ENCODE data around the gene R3HDM2.

R3HDM2 gene

DNA sequence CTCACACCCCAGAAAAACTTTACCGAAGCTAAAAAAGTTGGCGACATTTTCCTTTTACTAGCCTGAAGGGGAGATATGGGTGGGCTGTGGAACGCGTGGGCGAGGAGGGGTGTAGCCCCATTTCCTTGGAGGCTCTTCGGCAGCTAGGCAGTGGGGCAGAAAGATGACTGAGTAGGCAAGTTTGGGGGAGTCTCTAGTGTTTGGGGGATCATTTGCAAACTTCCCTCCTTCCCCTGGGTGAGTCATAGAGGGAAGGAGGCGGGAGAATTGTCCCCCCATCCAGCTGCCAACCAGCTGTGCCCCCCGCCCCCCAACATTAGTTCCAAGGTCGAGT, 31.0 kb upstream of the R3HDM2 start:
- TF ChIP-seq, protein P1, sequence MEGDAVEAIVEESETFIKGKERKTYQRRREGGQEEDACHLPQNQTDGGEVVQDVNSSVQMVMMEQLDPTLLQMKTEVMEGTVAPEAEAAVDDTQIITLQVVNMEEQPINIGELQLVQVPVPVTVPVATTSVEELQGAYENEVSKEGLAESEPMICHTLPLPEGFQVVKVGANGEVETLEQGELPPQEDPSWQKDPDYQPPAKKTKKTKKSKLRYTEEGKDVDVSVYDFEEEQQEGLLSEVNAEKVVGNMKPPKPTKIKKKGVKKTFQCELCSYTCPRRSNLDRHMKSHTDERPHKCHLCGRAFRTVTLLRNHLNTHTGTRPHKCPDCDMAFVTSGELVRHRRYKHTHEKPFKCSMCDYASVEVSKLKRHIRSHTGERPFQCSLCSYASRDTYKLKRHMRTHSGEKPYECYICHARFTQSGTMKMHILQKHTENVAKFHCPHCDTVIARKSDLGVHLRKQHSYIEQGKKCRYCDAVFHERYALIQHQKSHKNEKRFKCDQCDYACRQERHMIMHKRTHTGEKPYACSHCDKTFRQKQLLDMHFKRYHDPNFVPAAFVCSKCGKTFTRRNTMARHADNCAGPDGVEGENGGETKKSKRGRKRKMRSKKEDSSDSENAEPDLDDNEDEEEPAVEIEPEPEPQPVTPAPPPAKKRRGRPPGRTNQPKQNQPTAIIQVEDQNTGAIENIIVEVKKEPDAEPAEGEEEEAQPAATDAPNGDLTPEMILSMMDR (IDR thresholded peaks at IDR 0.05; ENCODE audit: low read depth, low read length, missing control alignments), result no peak
- no peak for DNase-seq (ENCODE audit: low read depth)
- H3K4me3 ChIP-seq (ENCODE audit: low read depth, low read length), result peak overlapping the region; percentile 45

DNA sequence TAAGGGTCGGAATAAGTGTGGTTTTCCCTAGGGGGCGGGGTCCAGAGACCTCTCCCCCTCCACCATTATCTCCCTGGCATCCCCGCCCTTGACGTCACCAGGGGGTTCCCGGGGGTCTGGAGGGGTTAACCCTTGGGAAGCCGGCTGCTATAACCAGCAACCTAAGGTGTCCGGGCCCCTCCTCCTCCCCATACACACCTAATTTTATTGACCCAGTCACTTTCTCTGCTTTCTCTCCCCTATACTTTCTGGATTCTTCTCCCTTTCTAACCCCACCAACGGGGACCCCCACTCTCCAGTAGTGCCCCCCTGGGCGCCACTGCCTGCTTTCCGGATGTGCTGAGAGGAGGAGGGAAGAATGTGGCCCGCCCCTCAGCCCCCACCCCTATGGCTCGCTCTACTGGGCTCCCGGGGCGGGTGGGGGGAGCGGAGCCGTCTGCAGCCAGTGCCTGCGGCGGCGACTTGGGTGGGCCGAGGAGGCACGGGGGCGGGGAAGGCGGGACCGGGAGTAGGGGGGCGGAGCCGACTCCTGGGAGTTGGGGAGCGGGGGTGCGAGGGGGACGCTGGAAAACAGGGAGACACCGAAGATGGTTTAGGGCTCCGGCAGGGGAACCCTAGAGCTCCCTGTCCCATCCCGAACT, 30.6 kb upstream of the R3HDM2 start:
- TF ChIP-seq, protein P1 (IDR thresholded peaks at IDR 0.05; ENCODE audit: low read depth, low read length, missing control alignments), result no peak
- no peak for DNase-seq (ENCODE audit: low read depth)
- H3K4me3 ChIP-seq (ENCODE audit: low read depth, low read length), result peak overlapping the region; percentile 45

DNA sequence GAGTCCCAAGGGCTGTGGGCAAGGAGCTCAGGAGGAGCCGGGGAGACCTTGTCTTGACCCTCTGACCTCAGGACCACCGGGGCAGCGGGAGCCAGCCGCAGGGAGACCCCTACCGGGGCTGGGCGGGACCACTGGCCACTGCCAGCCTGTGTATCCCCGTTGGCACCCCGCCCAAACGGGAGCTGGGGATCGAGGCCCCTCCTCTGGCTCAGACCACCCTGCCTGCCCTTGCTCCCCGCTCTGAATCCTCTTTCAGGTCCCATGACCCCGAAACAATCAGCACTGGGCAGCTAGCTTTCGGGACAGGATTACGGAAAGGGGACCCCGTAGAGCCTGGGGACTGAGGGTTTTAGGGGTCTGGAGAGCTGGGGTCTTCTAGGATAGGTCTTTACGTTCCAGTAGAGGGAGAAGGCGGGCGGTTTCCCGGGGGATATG, 30.0 kb upstream of the R3HDM2 start:
- no peak for DNase-seq (ENCODE audit: low read depth)
- TF ChIP-seq, protein P1 (IDR thresholded peaks at IDR 0.05; ENCODE audit: low read depth, low read length, missing control alignments), result no peak

DNA sequence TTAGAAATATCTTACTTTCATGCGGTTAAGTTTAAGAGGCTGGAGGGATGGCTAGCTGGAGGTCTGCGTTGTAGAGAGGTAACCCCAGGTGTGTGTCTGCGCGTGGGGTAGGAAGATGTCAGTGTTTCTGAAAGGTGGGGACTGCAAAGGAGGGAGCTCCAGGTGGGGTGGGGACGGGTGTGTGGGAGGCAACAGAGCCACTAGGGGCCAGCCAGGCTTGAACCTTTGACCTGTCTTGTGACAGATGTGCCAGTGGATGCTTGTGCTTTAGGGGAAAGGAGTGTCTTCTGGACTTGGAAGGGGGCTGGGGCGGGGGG, 29.6 kb upstream of the R3HDM2 start:
- peak overlapping the region; percentile 8; the same call in 1 of the 2 replicates for H3K4me3 ChIP-seq (ENCODE audit: low read depth, low read length)
- no peak for DNase-seq (ENCODE audit: low read depth)
- TF ChIP-seq, protein P1 (IDR thresholded peaks at IDR 0.05; ENCODE audit: low read depth, low read length, missing control alignments), result no peak

More for the DNA sequence above, 30.0 kb upstream of the R3HDM2 start:
- H3K4me3 ChIP-seq (ENCODE audit: low read depth, low read length), result peak overlapping the region; percentile 45

DNA sequence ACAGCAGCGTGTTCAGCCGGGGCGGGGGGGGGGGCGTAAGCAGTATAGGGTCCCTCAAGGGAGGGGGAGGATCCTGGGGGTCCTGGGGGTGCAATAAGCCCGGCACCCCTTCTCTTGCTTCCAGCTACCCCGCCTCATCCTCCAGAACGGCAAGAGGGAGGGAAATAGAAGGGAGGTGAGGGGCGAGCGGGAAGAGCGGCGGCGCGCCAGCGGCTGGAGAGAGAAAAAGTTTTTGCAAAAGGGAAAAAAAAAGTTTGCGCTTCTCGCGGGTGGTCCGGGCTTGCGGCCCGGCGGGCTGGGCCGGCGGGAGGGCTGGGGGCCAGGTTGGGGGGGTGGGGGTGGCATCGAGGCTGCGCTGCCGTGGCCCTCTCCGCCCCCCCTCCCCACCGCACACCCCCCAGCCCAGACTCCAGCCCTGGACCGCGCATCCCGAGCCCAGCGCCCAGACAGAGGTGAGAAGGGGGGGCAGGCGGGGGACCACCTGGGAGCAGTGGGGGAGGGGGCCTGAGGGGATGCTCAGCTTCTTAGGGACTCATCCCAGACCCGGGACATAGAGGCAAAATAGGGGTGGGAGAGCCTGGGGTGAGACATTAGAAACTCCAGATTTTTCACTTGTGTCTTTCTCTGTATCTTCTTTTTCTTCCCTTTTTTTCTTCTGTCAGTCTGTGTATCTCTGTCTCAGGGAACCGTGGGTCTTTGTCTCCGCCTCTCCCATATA, 29.1 kb upstream of the R3HDM2 start, which contains the start of gene GLI1:
GLI1 (plus strand) TSS at position 36 of the 718 bp plus-strand sequence. CDS start 3,907 bp downstream, outside the sequence.
- peak within 1 kb of the TSS; percentile 90 for H3K4me3 ChIP-seq (ENCODE audit: low read depth, low read length)
- no peak for DNase-seq (ENCODE audit: low read depth)
- TF ChIP-seq, protein P1 (IDR thresholded peaks at IDR 0.05; ENCODE audit: low read depth, low read length, missing control alignments), result no peak

DNA sequence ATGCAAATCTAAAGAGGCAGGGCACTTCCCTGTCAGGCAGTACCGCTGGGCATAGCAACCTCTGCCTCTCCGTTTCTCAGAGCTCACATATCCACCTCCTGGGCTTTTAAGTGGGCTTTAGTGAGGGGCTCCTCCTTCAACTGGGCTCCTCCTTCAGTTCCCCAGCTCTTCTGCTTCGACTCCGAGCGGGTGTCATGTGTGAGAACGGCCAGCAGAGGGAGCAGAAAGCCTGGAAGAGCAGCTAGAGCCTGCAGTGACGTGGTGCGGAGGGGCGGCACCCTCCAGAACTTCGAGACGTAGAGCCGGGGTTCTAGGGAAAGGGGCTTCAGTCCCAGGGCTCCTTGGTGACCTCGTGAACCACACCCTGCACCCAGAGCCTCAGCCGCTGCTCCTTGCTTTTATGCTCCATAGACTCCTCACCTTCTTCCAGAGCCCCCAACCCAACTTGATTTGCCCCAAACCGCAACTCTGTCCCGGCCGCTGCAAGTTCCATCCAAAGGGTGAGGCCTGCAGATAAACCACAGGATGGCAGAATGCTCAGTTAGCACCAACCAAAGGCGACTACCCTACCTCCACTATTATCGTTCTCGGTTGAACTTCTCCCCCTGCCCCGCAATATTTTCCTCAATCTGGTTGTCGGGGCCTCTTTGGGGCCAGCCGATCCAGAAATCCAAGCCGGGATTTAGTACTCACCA, 28.4 kb upstream of the R3HDM2 start:
- DNase-seq (ENCODE audit: low read depth), result peak; percentile 87
- TF ChIP-seq, protein P1 (IDR thresholded peaks at IDR 0.05; ENCODE audit: low read depth, low read length, missing control alignments), result peak; percentile 96
- peak overlapping the region; percentile 90 for H3K4me3 ChIP-seq (ENCODE audit: low read depth, low read length)
